CD14-positive monocyte (primary cell): ENCODE data around the gene CLTC. TPM values are rescaled to one million over a fixed set of nuclear protein-coding genes. Genes with fewer than 3 reads are reported as not detected.
A peak's percentile ranks its signal among the peaks of the same experiment; 100 is the strongest.

Experiments used
- DNase-seq, 3 donors: peaks; one replicate each; pipeline ENCODE4 v3.0.0-alpha.2; 2011 to 2022
- H2AFZ ChIP-seq: 2 replicates; pipeline ENCODE4 v1.6.0; 2012; ENCODE audit warnings: mild to moderate bottlenecking, low read depth, low read length, inconsistent platforms; ENCODE audit not compliant: insufficient read depth, poor library complexity, severe bottlenecking
- H3K27ac ChIP-seq, 2 donors: 1 replicate in 1 of 2; 2 replicates in 1 of 2; pipeline ENCODE4 v1.5.1; 2012 to 2013; ENCODE audit warnings: low read length in 2 of 2, control low read depth in 1 of 2, inconsistent platforms in 1 of 2, low read depth in 1 of 2, mild to moderate bottlenecking in 1 of 2
- H3K27me3 ChIP-seq, 2 donors: one replicate each; pipeline versions ENCODE4 v1.6.0 to v1.6.1; 2011 to 2013; ENCODE audit warnings: low read length in 2 of 2; ENCODE audit not compliant: control insufficient read depth in 2 of 2, insufficient read depth in 2 of 2
- H3K36me3 ChIP-seq, 2 donors: replicated peaks in 1 of 2; 1 replicate in 1 of 2; 2 replicates in 1 of 2; pipeline versions ENCODE4 v1.5.1 to v1.6.1; 2012 to 2013; ENCODE audit warnings: low read length in 2 of 2, control low read depth in 1 of 2, inconsistent platforms in 1 of 2, mild to moderate bottlenecking in 1 of 2; ENCODE audit not compliant: insufficient read depth in 2 of 2, control insufficient read depth in 1 of 2
- H3K4me1 ChIP-seq, 2 donors: 1 replicate in 1 of 2; 2 replicates in 1 of 2; pipeline versions ENCODE4 v1.5.1 to v1.6.1; 2012 to 2013; ENCODE audit warnings: low read length in 2 of 2, control low read depth in 1 of 2, inconsistent platforms in 1 of 2, mild to moderate bottlenecking in 1 of 2, moderate library complexity in 1 of 2; ENCODE audit not compliant: insufficient read depth in 2 of 2, control insufficient read depth in 1 of 2
- H3K4me2 ChIP-seq: replicated peaks from 2 replicates; pipeline ENCODE3; 2012; ENCODE audit warnings: low read length, moderate library complexity, mild to moderate bottlenecking; ENCODE audit not compliant: poor library complexity, severe bottlenecking; ENCODE audit errors: extremely low read depth
- H3K4me3 ChIP-seq, 3 experiments: fragments of 200-600 bp in 1 of 3; sonication (generic) in 1 of 3; replicated peaks in 1 of 3; 1 replicate in 2 of 3; 2 replicates in 1 of 3; pipeline ENCODE4 v1.5.1; 2011 to 2013; ENCODE audit warnings: low read length in 3 of 3, mild to moderate bottlenecking in 3 of 3, control low read depth in 2 of 3, low read depth in 2 of 3, inconsistent platforms in 1 of 3, moderate library complexity in 1 of 3
- H3K79me2 ChIP-seq: 2 replicates; pipeline ENCODE4 v1.6.0; 2012; ENCODE audit warnings: mild to moderate bottlenecking, control low read depth, inconsistent platforms, low read length, moderate library complexity; ENCODE audit not compliant: insufficient read depth
- H3K9ac ChIP-seq: 2 replicates; pipeline ENCODE4 v1.6.0; 2017; ENCODE audit warnings: low read length, mild to moderate bottlenecking; ENCODE audit not compliant: insufficient read depth, poor library complexity, severe bottlenecking
- H3K9me3 ChIP-seq, 2 donors: replicated peaks in 1 of 2; 1 replicate in 1 of 2; 2 replicates in 1 of 2; pipeline versions ENCODE4 v1.5.1 to v1.6.1; 2012 to 2013; ENCODE audit warnings: low read length in 2 of 2, control low read depth in 1 of 2; ENCODE audit not compliant: control insufficient read depth in 1 of 2, insufficient read depth in 1 of 2
- H4K20me1 ChIP-seq: 2 replicates; pipeline ENCODE4 v1.6.0; 2012; ENCODE audit warnings: mild to moderate bottlenecking, low read length, control low read depth, moderate library complexity; ENCODE audit not compliant: insufficient read depth
- H3K27ac Mint-ChIP-seq, 7 donors: one replicate each; pipeline ENCODE4 v1.8.0; 2020; ENCODE audit warnings: mild to moderate bottlenecking in 7 of 7, mixed read lengths in 7 of 7, moderate library complexity in 6 of 7, inconsistent platforms in 2 of 7
- H3K27me3 Mint-ChIP-seq, 3 donors: one replicate each; pipeline ENCODE4 v1.8.0; 2021 to 2022; ENCODE audit warnings: low read depth in 3 of 3, mild to moderate bottlenecking in 3 of 3, mixed read lengths in 3 of 3, moderate library complexity in 3 of 3, inconsistent platforms in 1 of 3
- H3K36me3 Mint-ChIP-seq, 2 donors: one replicate each; pipeline ENCODE4 v1.8.0; 2020; ENCODE audit warnings: mixed read lengths in 2 of 2, inconsistent platforms in 1 of 2, mild to moderate bottlenecking in 1 of 2
- H3K4me1 Mint-ChIP-seq: one replicate; pipeline ENCODE4 v1.8.0; 2020; ENCODE audit warnings: mild to moderate bottlenecking, mixed read lengths
- H3K4me3 Mint-ChIP-seq, 2 donors: one replicate each; pipeline ENCODE4 v1.8.0; 2020; ENCODE audit warnings: mild to moderate bottlenecking in 2 of 2, mixed read lengths in 2 of 2, moderate library complexity in 1 of 2
- H3K9me3 Mint-ChIP-seq, 7 donors: one replicate each; pipeline ENCODE4 v1.8.0; 2020 to 2022; ENCODE audit warnings: mixed read lengths in 7 of 7, mild to moderate bottlenecking in 6 of 7, moderate library complexity in 6 of 7, inconsistent platforms in 2 of 7
- CTCF ChIP-seq: fragments of 200-600 bp; IDR thresholded peaks from one replicate; pipeline ENCODE4 v1.8.0; 2022; ENCODE audit warnings: antibody characterized with exemption, mild to moderate bottlenecking
- WGBS: methylation state at CpG from one replicate; pipeline ENCODE4 v1.1.5; 2013; ENCODE audit warnings: missing lambda C conversion rate; ENCODE audit not compliant: insufficient coverage; 5-methylcytosine and 5-hydroxymethylcytosine counted together
- intact Hi-C, 2 donors: fragments of 100-400 bp; cut with micrococcal nuclease; formaldehyde crosslinking; loops; one replicate each; pipeline versions ENCODE4 v1.15.0 to v1.15.1; 2023
- polyA plus RNA-seq, 3 donors: library from polyadenylated mRNA; depleted of rRNA in 1 of 3; unstranded in 2 of 3; stranded (reverse) in 1 of 3; fragments of 300-500 nt in 2 of 3; fragments of >200 nt in 1 of 3; fragmentation: Illumina TruSeq in 2 of 3; gene quantifications; 1 replicate in 2 of 3; 2 replicates in 1 of 3; pipeline ENCODE4 v1.2.3, GENCODE V29; 2012 to 2021

CLTC gene
- polyA plus RNA-seq, 3 donors: 63.3 to 102 (median 65.1) TPM

- peaks cover 55% of the 10 kb centered on the region for H3K79me2 ChIP-seq
- H3K27me3 Mint-ChIP-seq: no peaks in the 10 kb centered on the region
- no peak overlapping the region for H2AFZ ChIP-seq
- H3K4me3 ChIP-seq: no peak overlapping the region
- no peak overlapping the region for H3K4me3 Mint-ChIP-seq
- no peak for TF ChIP-seq CTCF
- H3K36me3 ChIP-seq: peaks cover 84 to 96% of the 10 kb centered on the region in 2 donors
- intact Hi-C loops: no loop called here
- H4K20me1 ChIP-seq: peaks cover 70% of the 10 kb centered on the region
- H3K36me3 Mint-ChIP-seq: peaks cover 77 to 79% of the 10 kb centered on the region in 2 donors
- 100% methylated on average over 5 of the region's 7 CpGs for WGBS
- H3K27me3 ChIP-seq: no peaks in the 10 kb centered on the region
- peak overlapping the region in 1 of 2 donors; percentile 47 for H3K27ac ChIP-seq
- peaks cover 0 to 12% of the 10 kb centered on the region in 2 donors for H3K4me1 ChIP-seq
- DNase-seq: no peak
- H3K9me3 Mint-ChIP-seq: no peaks in the 10 kb centered on the region
- peaks cover 10% of the 10 kb centered on the region for H3K4me1 Mint-ChIP-seq
- H3K27ac Mint-ChIP-seq: peak overlapping the region in 1 of 7 donors; percentile 50
- no peak overlapping the region for H3K4me2 ChIP-seq
- no peaks in the 10 kb centered on the region for H3K9me3 ChIP-seq
- no peak overlapping the region for H3K9ac ChIP-seq
Measured at GRCh38 chr17:59676716-59677115, 57.0 kb downstream of the CLTC start.

DNA sequence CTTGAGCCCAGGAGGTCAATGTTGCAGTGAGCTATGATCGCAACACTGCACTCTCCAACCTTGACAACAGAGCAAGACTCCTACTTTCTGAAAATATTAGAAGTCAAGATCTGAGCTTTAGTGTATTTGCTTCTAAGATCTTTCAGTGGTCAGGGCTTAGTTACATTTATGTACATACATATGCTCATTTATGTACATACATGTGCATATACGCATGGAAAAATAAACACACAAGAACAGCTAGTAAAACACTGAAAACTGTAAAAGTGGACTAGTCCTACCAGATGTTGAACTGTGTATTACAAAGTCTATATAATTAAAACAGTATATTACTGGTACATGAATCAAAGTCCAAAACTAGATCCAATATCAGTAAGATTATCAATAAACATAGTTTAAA, 59.2 kb downstream of the CLTC start:
- intact Hi-C loops: no loop called here
- Mint-ChIP-seq H3K4me3 (no peak overlapping the region), H3K36me3 (peaks cover 85 to 88% of the 10 kb centered on the region in 2 donors), H3K27me3 (no peaks in the 10 kb centered on the region), H3K27ac (peak overlapping the region in 3 of 7 donors; percentile 14 to 46 (median 40)), H3K4me1 (peaks cover 9% of the 10 kb centered on the region), H3K9me3 (no peaks in the 10 kb centered on the region)
- H4K20me1 ChIP-seq: peaks cover 80% of the 10 kb centered on the region
- H3K9me3 ChIP-seq: no peaks in the 10 kb centered on the region
- H3K9ac ChIP-seq: no peak overlapping the region
- H2AFZ ChIP-seq: no peak overlapping the region
- H3K36me3 ChIP-seq: peaks cover 95 to 99% of the 10 kb centered on the region in 2 donors
- no peak for DNase-seq
- H3K4me3 ChIP-seq: no peak overlapping the region
- peak overlapping the region in 1 of 2 donors; percentile 26 for H3K27ac ChIP-seq
- H3K4me2 ChIP-seq: no peak overlapping the region
- H3K27me3 ChIP-seq: no peaks in the 10 kb centered on the region
- H3K79me2 ChIP-seq: peaks cover 47% of the 10 kb centered on the region
- no peak for TF ChIP-seq CTCF
- no CpG with 5 or more reads among the region's 2 CpGs for WGBS
- peaks cover 0 to 12% of the 10 kb centered on the region in 2 donors for H3K4me1 ChIP-seq
